ENCODE measurements around the gene RAD51C. TPM values are rescaled to one million over a fixed set of nuclear protein-coding genes. Genes with fewer than 3 reads are reported as not detected.
"Not testable (repeated sequence)": the region's sequence is repeated elsewhere in the genome, so short reads cannot be mapped to it uniquely, and the experiment has no call there.

Gene RAD51C
- total RNA-seq, 4 donors from 2014 or later = 1.2 to 32.6 (median 18.8) TPM

- no peaks in the 10 kb centered on the region for H3K9me3 ChIP-seq
- no peak for DNase-seq
- H3K4me1 ChIP-seq = no peaks in the 10 kb centered on the region
- H3K27ac ChIP-seq = no peak overlapping the region
- intact Hi-C loops (cut with DNase I; ENCODE audit: low total_unique reads) = no loop called here
- no peak overlapping the region for H3K4me3 ChIP-seq
- TF ChIP-seq POLR2A (IDR thresholded peaks at IDR 0.05) = no peak
- no peak for TF ChIP-seq CTCF (IDR thresholded peaks at IDR 0.05)
- H3K27me3 ChIP-seq = no peaks in the 10 kb centered on the region
- H3K36me3 ChIP-seq = no peaks in the 10 kb centered on the region
Observed at GRCh38 chr17:58758890-58759289, 66.5 kb downstream of the RAD51C start.

DNA sequence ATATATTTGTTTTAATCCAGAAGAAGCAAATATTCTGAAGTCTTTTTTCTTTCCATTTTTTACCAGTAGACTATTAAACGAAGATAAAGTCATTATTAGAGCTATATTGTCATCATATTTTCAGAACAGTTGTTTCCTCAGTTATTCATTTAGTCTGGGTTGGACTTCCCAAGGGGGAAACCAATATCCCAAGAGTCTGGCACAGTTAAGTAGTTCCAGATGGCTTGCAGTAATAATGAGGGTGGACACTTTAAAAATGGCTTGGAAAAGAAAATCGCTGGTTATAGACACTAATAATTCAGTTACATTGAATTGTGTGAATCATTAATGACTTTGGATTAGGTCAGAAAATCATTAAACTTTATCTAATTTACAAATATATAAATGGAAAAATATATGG lies 67.1 kb downstream of the RAD51C start:
- no peak for DNase-seq
- Histone ChIP-seq H3K4me1 (no peaks in the 10 kb centered on the region), H3K27ac (no peak overlapping the region), H3K9me3 (no peaks in the 10 kb centered on the region), H3K27me3 (no peaks in the 10 kb centered on the region), H3K4me3 (no peak overlapping the region), H3K36me3 (no peaks in the 10 kb centered on the region)
- intact Hi-C loops (cut with DNase I; ENCODE audit: low total_unique reads) = no loop called here
- no peak for TF ChIP-seq CTCF (IDR thresholded peaks at IDR 0.05)
- TF ChIP-seq POLR2A (IDR thresholded peaks at IDR 0.05) = no peak

DNA sequence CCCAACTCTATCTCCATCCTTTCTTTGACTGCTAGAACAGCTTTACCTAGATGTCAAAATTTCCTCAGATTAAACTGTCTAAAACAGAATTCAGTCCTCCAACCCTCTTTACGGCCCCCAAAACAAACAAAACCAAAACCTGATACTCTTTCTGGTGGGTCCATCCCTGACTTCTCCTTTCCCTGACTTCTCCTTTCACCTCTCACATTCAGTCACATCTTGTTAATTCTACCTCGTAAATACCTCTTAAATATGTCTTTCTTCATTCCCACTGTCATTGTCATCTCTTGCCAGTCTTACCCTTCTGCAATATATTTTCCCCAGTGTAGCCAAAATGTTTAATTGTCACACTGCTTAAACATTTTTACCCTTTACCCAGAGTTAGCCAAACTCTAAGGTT lies 67.8 kb downstream of the RAD51C start:
- H3K27ac ChIP-seq = no peak overlapping the region
- no peaks in the 10 kb centered on the region for H3K36me3 ChIP-seq
- no peaks in the 10 kb centered on the region for H3K9me3 ChIP-seq
- no peak overlapping the region for H3K4me3 ChIP-seq
- no peak for DNase-seq
- TF ChIP-seq POLR2A (IDR thresholded peaks at IDR 0.05) (no peak), CTCF (IDR thresholded peaks at IDR 0.05) (no peak)
- intact Hi-C loops (cut with DNase I; ENCODE audit: low total_unique reads) = no loop called here
- no peaks in the 10 kb centered on the region for H3K27me3 ChIP-seq
- H3K4me1 ChIP-seq = no peaks in the 10 kb centered on the region

DNA sequence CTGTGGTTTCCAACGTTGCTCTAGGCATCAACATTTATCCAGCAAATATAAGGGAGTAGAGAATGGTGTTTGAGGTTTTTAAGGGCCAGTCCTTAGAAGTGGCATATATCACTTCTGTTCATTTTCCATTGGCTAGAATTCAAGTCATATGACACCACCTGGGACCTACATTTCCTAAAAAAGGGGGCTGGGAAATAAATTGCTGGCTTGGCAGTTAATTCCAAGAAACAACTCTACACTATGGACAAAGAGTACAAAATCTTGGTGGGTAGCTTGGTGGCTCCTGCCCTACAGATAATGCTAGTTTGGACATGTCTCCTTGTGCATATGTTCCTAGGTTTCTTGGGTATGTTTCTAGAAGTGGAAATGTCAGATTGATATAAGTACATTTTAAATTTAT lies 70.9 kb downstream of the RAD51C start:
- H3K4me3 ChIP-seq = no peak overlapping the region
- intact Hi-C loops (cut with DNase I; ENCODE audit: low total_unique reads) = no loop called here
- H3K27ac ChIP-seq = no peak overlapping the region
- no peaks in the 10 kb centered on the region for H3K9me3 ChIP-seq
- no peaks in the 10 kb centered on the region for H3K4me1 ChIP-seq
- H3K36me3 ChIP-seq = no peaks in the 10 kb centered on the region
- TF ChIP-seq CTCF (IDR thresholded peaks at IDR 0.05) = no peak
- TF ChIP-seq POLR2A (IDR thresholded peaks at IDR 0.05) = no peak
- H3K27me3 ChIP-seq = no peaks in the 10 kb centered on the region
- DNase-seq = no peak

DNA sequence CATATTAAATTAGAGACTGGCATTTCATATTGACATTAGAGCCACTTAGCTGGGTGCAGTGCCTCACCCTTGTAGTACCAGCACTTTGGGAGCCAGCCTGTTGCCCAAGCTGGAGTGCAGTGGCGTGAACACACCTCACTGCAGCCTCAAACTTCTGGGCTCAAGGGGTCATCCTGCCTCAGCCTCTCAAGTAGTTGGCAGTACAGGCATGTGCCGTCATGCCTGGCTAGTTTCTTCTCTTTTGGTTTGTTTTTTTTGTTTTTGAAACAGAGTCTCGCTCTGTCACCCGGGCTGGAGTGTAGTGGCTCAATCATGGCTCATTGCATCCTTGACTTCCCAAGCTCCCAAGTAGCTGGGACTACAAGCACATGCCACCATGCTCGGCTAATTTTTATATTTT lies 72.0 kb downstream of the RAD51C start:
- no peak for DNase-seq
- Histone ChIP-seq H3K36me3 (no peaks in the 10 kb centered on the region), H3K27me3 (no peaks in the 10 kb centered on the region), H3K4me1 (no peaks in the 10 kb centered on the region), H3K4me3 (no peak overlapping the region), H3K27ac (no peak overlapping the region), H3K9me3 (no peaks in the 10 kb centered on the region)
- TF ChIP-seq CTCF (IDR thresholded peaks at IDR 0.05) (no peak), POLR2A (IDR thresholded peaks at IDR 0.05) (no peak)
- intact Hi-C loops (cut with DNase I; ENCODE audit: low total_unique reads) = no loop called here

GRCh38 chr17:58778482-58778881 lies 86.1 kb downstream of the RAD51C start:
- DNase-seq; H3K36me3 ChIP-seq; H3K4me1 ChIP-seq; H3K4me3 ChIP-seq; H3K27ac ChIP-seq; H3K27me3 ChIP-seq; intact Hi-C loops (cut with DNase I; ENCODE audit: low total_unique reads); H3K9me3 ChIP-seq: not testable (repeated sequence)

Measured in uterus (tissue), 4 donors.